Smooth muscle cell of bladder (primary cell): ENCODE results near the gene ARRDC5. TPM values are rescaled to one million over a fixed set of nuclear protein-coding genes. Genes with fewer than 3 reads are reported as not detected.

Source experiments
- total RNA-seq: library from RNA; depleted of rRNA; stranded (reverse); fragments of >200 nt; gene quantifications from 2 replicates; pipeline ENCODE4 v1.2.3, GENCODE V29; 2014

The ARRDC5 gene
- total RNA-seq = not detected in 2 replicates

GRCh38 chr19:4902796-4903195, at the start of gene ARRDC5:
ARRDC5 (minus strand) TSS chr19:4902896; CDS start chr19:4902825, 71 bp downstream.

GRCh38 chr19:4909156-4909896, 6.6 kb upstream of the ARRDC5 start, which contains the start of gene UHRF1:
UHRF1 (plus strand) TSS chr19:4909501; CDS start chr19:4910886, 1,385 bp downstream.

GRCh38 chr19:4867534-4868285, 35.0 kb downstream of the ARRDC5 start, which contains the start of gene PLIN3:
PLIN3 (minus strand) TSS chr19:4867667; CDS start chr19:4861394, 6,273 bp downstream.

Other genes with a start within 250 kb of the ARRDC5 start
- 353 and 419 TPM in 2 replicates for gene MYDGF, start 232.6 kb downstream of the ARRDC5 start, total RNA-seq
- gene DPP9, start 179.1 kb downstream of the ARRDC5 start, total RNA-seq = 18.8 and 23.5 TPM in 2 replicates
- gene FEM1A, start 111.2 kb downstream of the ARRDC5 start, total RNA-seq = 9.0 and 11.8 TPM in 2 replicates
- 1.1 and 1.4 TPM in 2 replicates for gene TICAM1, start 71.2 kb downstream of the ARRDC5 start, total RNA-seq
- gene PLIN3, start 35.2 kb downstream of the ARRDC5 start, total RNA-seq = 237 and 246 TPM in 2 replicates
- gene UHRF1, start 6.6 kb upstream of the ARRDC5 start, total RNA-seq = 5.8 and 6.2 TPM in 2 replicates
- 10.4 and 17.7 TPM in 2 replicates for gene KDM4B, start 66.2 kb upstream of the ARRDC5 start, total RNA-seq